Ovary (tissue), 3 donors: ENCODE data around the gene BCORL1.

Source experiments
- EP300 ChIP-seq: sonication (generic); formaldehyde crosslinking; IDR thresholded peaks from one replicate; pipeline ENCODE4 v1.6.1; 2017; ENCODE audit warnings: antibody characterized with exemption
- POLR2A ChIP-seq: fragments of 450-650 bp; IDR thresholded peaks from one replicate; pipeline ENCODE4 v1.6.1; 2017; ENCODE audit warnings: antibody characterized with exemption, mild to moderate bottlenecking, moderate library complexity
- TF ChIP-seq, protein P1 (sequence below), 3 donors: fragments of 450-650 bp in 2 of 3; fragments of 200-600 bp in 1 of 3; IDR thresholded peaks; one replicate each; pipeline versions ENCODE4 v1.5.1 to v1.8.0; 2016 to 2022; ENCODE audit warnings: antibody characterized with exemption in 3 of 3, mild to moderate bottlenecking in 1 of 3
- donor health status: DM: no; HTN: no; CAD: no.

DNA sequence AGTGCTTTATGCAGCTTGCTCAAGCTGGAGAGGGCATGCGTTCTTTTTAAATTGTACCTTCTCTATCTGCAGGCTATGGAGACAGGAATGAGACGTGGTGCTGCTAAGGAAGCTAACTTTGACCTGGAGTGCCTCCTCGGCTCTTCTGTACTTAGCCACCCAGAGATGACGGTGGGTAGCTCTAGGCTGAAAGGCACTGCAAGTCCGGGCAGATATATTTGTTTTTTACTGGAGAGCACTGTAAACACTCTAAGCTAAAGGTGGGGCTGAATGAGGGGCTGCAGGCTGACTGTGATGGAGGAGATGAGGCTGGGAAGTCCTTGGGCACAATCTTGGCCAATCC, 115.7 kb downstream of the BCORL1 start:
- TF ChIP-seq POLR2A (no peak), EP300 (no peak)
- TF ChIP-seq, protein P1, sequence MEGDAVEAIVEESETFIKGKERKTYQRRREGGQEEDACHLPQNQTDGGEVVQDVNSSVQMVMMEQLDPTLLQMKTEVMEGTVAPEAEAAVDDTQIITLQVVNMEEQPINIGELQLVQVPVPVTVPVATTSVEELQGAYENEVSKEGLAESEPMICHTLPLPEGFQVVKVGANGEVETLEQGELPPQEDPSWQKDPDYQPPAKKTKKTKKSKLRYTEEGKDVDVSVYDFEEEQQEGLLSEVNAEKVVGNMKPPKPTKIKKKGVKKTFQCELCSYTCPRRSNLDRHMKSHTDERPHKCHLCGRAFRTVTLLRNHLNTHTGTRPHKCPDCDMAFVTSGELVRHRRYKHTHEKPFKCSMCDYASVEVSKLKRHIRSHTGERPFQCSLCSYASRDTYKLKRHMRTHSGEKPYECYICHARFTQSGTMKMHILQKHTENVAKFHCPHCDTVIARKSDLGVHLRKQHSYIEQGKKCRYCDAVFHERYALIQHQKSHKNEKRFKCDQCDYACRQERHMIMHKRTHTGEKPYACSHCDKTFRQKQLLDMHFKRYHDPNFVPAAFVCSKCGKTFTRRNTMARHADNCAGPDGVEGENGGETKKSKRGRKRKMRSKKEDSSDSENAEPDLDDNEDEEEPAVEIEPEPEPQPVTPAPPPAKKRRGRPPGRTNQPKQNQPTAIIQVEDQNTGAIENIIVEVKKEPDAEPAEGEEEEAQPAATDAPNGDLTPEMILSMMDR (IDR thresholded peaks at IDR 0.05): no peak
